DMS153 (cell line): ENCODE data around the gene IFT81.
"Not testable (repeated sequence)": the region's sequence is repeated elsewhere in the genome, so short reads cannot be mapped to it uniquely, and the experiment has no call there.

Experiments used
- DNase-seq: peaks from one replicate; lab custom pipeline; 2025; lab: John Stamatoyannopoulos, UW

Gene IFT81

DNA sequence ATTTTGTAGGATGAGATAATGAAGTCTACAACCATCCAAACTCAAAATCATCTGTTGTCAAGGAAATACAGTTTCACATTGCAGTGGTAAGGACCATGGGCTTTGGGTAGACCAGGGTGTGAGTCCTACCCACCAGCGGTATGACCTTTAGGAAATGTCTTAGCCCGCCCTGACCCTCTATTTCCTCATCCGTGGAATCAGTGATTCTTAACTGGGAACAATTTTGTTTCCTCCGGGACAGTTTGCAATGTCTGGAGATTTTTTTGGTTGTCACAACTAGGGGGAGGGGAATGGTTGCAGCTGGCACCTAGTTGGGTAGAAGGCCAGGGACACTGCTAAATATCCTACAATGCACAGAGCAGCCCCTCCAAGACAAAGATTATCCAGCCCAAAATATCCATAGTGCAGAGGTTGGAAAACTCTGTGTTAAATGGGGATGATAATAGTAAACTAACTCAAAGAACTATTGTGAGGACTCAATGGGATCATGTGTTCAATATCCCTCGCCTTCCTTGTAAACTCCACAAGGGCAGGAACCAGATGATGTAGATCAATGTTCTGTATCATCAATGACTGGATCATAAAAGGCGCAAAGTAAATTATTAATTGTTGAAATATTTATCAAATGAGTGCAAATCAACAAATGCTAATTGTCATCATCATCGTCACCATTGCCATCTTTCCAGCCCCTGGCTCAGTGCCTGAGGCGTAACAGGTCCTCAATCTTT lies 15.7 kb upstream of the IFT81 start:
- DNase-seq = no peak

DNA sequence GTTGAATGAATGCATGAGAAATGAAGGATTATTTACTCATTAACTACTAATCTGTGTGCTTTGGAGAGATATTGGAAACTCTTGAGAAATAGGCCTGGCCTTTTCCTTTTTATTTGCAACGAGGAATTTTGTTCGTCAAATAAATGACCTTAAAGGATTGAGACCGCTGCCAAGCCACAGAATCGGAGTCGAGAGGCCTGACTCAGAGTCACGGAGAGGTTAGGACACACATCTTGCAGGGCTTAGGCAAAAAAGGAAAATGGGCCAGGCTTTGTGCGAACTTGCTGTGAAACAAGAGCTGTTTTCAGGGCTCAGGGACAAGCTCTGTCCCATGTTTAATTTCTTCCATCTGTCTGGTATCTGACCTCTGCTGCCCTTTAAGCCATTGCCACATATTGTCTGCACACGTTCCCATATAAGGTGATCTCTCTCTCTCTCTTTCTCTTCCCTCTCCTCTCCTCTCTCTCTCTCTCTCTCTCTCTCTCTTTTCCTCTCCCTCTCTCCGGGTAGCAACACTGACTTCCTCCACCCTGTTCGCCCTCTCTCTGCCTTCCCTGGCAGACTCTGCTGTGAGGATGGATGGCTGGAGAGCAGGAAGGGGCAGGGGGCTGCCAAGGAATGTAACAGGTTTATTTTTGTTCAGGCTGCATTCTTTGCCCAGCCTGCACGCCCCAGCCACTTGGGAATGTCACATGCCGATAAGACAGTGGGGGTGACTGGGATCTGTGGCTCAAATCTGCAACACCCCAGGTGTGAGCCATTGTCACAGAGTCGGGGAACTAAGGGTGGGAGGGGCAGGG lies 14.9 kb upstream of the IFT81 start:
- no peak for DNase-seq

GRCh38 chr12:110109837-110110535 lies 14.2 kb upstream of the IFT81 start:
- DNase-seq = no peak

DNA sequence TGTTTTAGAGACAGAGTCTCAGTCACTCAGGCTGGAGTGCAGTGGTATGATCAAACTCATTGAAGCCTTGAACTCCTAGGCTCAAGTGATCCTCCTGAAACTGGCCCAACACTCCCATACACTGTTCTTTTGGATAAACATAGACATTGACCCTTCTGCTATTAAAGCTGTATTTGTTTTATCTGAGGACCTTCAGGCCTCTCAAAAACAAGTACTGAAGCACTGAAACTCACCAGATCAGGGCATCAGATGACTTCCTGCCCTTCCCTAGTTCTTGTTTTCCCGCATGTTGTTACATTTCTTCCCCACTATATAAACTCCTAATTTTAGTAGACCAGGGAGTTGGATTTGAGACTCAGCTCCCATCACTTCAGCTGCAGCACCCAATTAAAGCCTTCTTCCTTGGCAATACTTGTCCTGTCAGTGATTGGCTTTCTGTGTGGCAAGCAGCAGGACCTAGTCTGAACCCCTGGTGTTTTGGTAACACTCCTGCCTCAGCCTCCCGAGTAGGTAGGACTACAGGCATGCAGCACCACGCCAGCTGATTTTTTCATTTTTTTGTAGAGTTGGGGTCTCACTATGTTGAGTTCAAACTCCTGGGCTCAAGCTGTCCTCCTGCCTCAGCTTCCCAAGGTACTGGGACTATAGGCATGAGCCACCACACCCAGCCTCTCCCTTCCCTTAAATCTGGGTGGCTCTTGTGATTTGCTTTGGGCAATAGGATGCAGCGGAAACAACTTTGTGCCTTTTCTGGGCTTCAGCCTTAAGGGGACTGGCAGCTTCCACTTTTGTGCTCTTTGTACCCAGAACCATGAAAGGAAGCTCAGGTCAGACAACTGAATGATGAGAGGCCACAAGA lies 12.5 kb upstream of the IFT81 start:
- no peak for DNase-seq

GRCh38 chr12:110112335-110112660 lies 11.9 kb upstream of the IFT81 start:
- no peak for DNase-seq

DNA sequence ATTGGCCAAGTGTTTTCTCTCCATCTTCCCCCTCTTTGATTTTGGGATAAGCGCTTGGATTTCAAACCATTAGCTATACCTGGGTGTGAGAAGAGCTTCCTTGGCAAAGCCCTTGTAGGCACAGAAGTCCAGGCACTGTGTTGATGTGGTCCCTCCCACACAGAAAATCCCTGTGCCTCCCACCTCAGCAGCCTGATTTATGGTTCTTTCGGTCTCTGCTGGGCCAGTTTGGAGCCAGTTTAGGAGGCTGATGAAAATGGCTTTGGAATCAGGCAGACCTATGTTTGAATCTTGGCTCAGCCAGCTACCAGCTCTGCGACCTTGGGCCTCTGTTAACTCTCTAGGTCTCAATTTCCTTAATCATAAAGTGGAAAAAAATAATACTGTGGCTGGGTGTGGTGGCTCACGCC lies 9.6 kb upstream of the IFT81 start:
- no peak for DNase-seq

DNA sequence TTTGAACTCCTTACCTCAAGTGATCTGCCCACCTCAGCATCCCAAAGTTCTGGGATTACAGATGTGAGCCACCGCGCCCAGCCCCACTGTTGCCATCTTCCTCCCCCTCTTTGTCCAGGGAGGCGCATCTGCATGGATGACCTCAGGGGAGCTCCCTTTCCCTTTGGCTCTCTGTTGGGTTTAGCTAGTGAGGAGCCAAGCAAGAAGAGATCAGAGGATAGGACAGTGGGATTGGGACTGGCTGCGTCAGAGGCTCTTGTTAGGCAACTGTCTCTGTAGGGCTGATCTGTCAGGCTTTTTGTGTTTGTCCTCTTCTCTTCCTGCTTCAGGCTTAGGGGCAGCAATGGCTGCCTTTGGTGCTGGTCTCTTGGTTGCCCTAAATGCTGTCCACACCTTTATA lies 8.5 kb upstream of the IFT81 start:
- no peak for DNase-seq

- no peak for DNase-seq
These were observed 7.5 kb upstream of the IFT81 start for GRCh38 chr12:110116623-110117022.

DNA sequence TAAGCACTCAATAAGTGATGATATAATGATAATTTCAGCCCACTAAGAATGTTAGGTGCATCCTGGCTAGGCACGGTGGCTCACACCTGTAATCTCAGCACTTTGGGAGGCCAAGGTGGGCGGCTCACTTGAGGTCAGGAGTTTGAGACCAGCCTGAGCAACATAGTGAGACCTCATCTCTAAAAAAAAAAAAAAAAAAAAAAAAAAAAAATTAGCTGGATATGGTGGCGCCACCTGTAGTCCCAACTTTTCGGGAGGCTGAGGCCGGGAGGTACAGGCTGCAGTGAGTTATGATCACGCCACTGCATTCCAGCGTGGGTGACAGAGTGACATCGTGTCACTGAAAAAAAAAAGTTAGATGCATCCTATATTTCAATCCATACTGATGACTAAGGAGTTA lies 6.9 kb upstream of the IFT81 start:
- not testable (repeated sequence) for DNase-seq

GRCh38 chr12:110117956-110118685 lies 6.0 kb upstream of the IFT81 start:
- DNase-seq = peak; percentile 12

GRCh38 chr12:110122929-110123328 lies 1.2 kb upstream of the IFT81 start:
- DNase-seq = no peak

DNA sequence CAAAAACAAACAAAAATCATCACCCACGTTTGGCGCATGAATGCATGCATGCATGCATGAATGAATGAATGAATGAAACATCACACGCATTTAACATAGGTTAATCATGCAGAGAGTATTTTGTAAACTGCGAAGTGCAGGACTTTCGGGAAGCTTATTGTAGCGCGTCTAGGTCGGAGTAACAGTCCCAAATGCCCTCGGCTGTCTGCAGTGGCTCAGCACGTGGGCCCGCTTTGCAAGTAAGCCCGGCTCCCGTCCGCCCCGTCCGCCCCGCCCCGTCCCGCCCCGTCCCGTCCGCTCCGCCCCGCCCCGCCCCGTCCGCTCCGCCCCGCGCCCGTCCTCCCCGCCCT lies 263 bp upstream of the IFT81 start:
- DNase-seq = no peak

DNA sequence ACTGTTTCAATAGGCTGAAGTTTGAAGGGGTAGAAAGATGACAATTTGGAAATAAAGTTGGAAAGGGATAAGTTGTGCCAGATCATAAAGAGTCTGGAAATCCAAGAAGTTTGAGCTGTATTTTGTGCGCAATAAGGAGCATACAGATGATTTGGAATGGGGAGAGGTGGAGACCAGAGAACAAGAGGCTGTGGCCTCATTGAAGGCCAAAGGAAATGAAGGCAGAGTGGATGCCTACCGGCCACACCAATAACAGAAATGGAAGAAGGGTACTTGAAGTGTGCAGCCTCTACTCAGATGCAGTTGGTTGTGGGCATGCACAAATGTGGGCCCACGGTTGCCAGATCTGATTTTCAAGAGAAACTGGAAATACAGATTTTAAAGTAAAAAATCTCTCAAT lies 2.4 kb downstream of the IFT81 start:
- no peak for DNase-seq

DNA sequence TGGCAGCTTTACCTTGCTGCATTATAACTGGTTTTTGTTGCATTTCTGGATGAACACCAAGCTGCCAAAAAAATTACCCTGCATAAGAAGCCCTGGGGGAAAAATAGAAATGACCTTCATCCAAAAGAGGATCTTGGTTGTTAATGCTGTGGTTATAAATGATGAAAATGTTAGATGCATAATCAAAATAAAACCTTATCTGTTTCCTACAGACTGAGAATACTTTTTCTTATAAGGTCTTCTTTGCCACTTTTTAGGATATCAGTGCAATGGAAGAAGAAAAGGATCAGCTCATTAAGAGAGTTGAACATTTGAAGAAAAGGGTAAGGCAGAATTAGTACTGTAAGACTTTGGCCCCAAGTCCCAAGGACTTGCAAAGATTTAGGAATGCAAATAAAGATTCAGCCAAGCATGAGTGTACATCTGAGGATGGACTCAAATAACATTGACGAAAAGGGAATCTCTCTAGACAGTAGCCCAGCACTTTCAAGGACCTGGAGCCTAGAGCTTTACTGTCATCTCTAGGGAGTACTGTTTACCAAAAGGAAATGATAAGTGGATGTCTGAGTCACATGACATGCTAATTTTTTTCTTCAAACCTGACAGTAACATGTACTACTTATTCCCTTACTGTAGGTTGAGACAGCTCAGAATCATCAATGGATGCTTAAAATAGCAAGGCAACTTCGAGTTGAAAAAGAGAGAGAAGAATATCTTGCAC lies 10.7 kb downstream of the IFT81 start:
- no peak for DNase-seq

DNA sequence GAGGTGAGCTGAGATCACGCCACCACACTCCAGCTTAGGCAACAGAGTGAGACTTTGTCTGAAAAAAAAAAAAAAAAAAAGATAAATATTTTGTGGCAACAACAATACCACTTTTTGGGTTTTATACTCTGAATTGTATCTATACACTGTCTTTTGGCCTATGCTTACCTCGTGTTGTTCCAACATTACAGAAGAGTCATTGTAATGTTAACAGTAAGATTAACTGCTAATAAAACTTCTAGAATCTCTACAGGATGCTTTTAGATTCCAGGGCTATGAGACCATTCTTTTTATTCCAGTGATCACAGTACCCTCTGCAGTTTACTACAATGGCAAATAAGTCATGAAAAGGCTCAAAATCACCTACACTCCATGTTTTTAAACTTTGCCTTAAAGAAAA lies 11.6 kb downstream of the IFT81 start:
- DNase-seq = no peak

DNA sequence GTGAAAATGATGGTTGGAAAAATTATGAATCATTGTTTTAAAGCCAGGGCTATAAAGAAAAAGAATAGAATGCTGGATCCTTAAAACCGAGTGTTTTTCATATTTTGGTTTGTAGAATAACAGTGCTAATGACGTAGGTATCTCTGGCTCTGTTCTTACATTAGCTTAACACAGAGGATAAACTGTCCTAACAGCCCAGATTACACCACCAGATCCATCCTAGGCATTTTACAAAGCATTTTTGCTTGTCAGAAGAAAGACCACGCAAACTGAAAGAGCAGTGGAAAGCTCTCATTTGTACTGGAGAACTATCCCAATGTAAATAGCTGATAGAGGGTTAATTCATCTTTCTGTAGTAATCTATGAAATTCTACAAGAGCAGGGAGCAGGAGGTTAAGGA lies 13.6 kb downstream of the IFT81 start:
- no peak for DNase-seq

GRCh38 chr12:110141389-110141788 lies 17.2 kb downstream of the IFT81 start:
- DNase-seq = no peak

GRCh38 chr12:110146986-110147385 lies 22.8 kb downstream of the IFT81 start:
- DNase-seq = no peak

GRCh38 chr12:110149086-110149660 lies 25.0 kb downstream of the IFT81 start:
- no peak for DNase-seq

GRCh38 chr12:110156766-110157165 lies 32.6 kb downstream of the IFT81 start:
- no peak for DNase-seq

GRCh38 chr12:110157539-110157938 lies 33.4 kb downstream of the IFT81 start:
- no peak for DNase-seq
